Prostate gland (tissue), 2 donors: ENCODE results near the gene TMEM158.

ENCODE experiments used
- CTCF ChIP-seq, 4 experiments: fragments of 200-600 bp in 2 of 4; fragments of 450-650 bp in 2 of 4; sonication (generic) in 2 of 4; IDR thresholded peaks; 1 replicate in 3 of 4; 2 replicates in 1 of 4; pipeline ENCODE4 v1.5.1; 2016 to 2019; ENCODE audit warnings: antibody characterized with exemption in 4 of 4, mild to moderate bottlenecking in 2 of 4, moderate library complexity in 2 of 4
- POLR2A ChIP-seq: fragments of 450-650 bp; IDR thresholded peaks from one replicate; pipeline ENCODE4 v1.6.1; 2016; ENCODE audit warnings: antibody characterized with exemption, mild to moderate bottlenecking
- POLR2AphosphoS5 ChIP-seq: sonication (generic); formaldehyde crosslinking; IDR thresholded peaks from one replicate; pipeline ENCODE4 v1.6.1; 2017; ENCODE audit warnings: antibody characterized with exemption

GRCh38 chr3:45188719-45189659, 37.1 kb downstream of the TMEM158 start:
- TF ChIP-seq CTCF (IDR thresholded peaks at IDR 0.05) (no peak), POLR2A (no peak), POLR2AphosphoS5 (no peak)
